Activated naive CD4-positive, alpha-beta T cell treated with anti-CD3 and anti-CD28 coated beads for 36 hours (primary cell): ENCODE results near the gene EGFL6. TPM values are rescaled to one million over a fixed set of nuclear protein-coding genes. Genes with fewer than 3 reads are reported as not detected.

Experiments
- CTCF ChIA-PET: fragments of 350-600 bp; sonication (Branson Sonifier 250); formaldehyde crosslinking; loops from one replicate; lab custom pipeline; 2021; ENCODE audit warnings: antibody characterized with exemption; lab: Charles Lee
- DNase-seq: peaks from one replicate; pipeline ENCODE4 v3.0.0-alpha.2; 2020
- H3K27ac Mint-ChIP-seq: one replicate; pipeline ENCODE4 v1.8.0; 2021; ENCODE audit warnings: mild to moderate bottlenecking, mixed read lengths
- H3K27me3 Mint-ChIP-seq: one replicate; pipeline ENCODE4 v1.8.0; 2021; ENCODE audit warnings: low read depth, mixed read lengths
- H3K36me3 Mint-ChIP-seq: one replicate; pipeline ENCODE4 v1.8.0; 2021; ENCODE audit warnings: low read depth, mixed read lengths
- H3K4me1 Mint-ChIP-seq: one replicate; pipeline ENCODE4 v1.8.0; 2021; ENCODE audit warnings: low read depth, mixed read lengths
- H3K4me3 Mint-ChIP-seq: one replicate; pipeline ENCODE4 v1.8.0; 2021; ENCODE audit warnings: mild to moderate bottlenecking, moderate library complexity, mixed read lengths
- H3K9me3 Mint-ChIP-seq: one replicate; pipeline ENCODE4 v1.8.0; 2021; ENCODE audit warnings: mixed read lengths
- intact Hi-C: fragments of 100-400 bp; cut with micrococcal nuclease; formaldehyde crosslinking; loops from one replicate; pipeline ENCODE4 v1.15.1; 2023
- microRNA-seq: library from miRNA; unstranded; fragments of <30 nt; microRNA quantifications from one replicate; pipeline ENCODE4 v1.2.0, GENCODE V29; 2022; ENCODE audit warnings: borderline microRNAs expressed, borderline replicate concordance
- total RNA-seq, 2 experiments: library from RNA; stranded (reverse); gene quantifications; one replicate each; pipeline ENCODE4 v1.2.3, GENCODE V29; 2021

The EGFL6 gene
- total RNA-seq, 2 experiments from 2014 or later: 0.12 TPM; not detected in 1

GRCh38 chrX:13681595-13681994, 112.2 kb downstream of the EGFL6 start:
- Mint-ChIP-seq H3K27me3 (no peaks in the 10 kb centered on the region), H3K27ac (no peak overlapping the region), H3K9me3 (no peaks in the 10 kb centered on the region), H3K4me1 (peaks cover 17% of the 10 kb centered on the region), H3K4me3 (no peak overlapping the region), H3K36me3 (peaks cover 3% of the 10 kb centered on the region)
- intact Hi-C loops: no loop called here
- CTCF ChIA-PET: no interaction called here
- DNase-seq: no peak

Small RNAs within 50 kb of the gene (microRNA-seq; reads per million reads assigned to microRNA genes)
- not detected for gene MIR6086

Other genes with a start within 250 kb of the EGFL6 start
- not detected for gene ATXN3L, start 249.5 kb upstream of the EGFL6 start, total RNA-seq
- gene TCEANC, start 83.5 kb downstream of the EGFL6 start, total RNA-seq: 1 to 10 TPM; 2.5 to 2.7 TPM
- 10 to 100 TPM; 22.8 to 23.3 TPM for gene RAB9A, start 119.5 kb downstream of the EGFL6 start, total RNA-seq
- gene TRAPPC2, start 165.0 kb downstream of the EGFL6 start, total RNA-seq: 10 to 100 TPM in 1 of 2 experiments, 1 to 10 TPM in 1; 9.6 to 10.7 TPM
- 10 to 100 TPM; 25.3 to 26.2 TPM for gene OFD1, start 165.1 kb downstream of the EGFL6 start, total RNA-seq
- not detected for gene GPM6B, start 247.5 kb downstream of the EGFL6 start, total RNA-seq